Naive thymus-derived CD4-positive, alpha-beta T cell (primary cell): ENCODE results near the gene C10orf90. TPM values are rescaled to one million over a fixed set of nuclear protein-coding genes. Genes with fewer than 3 reads are reported as not detected.

Source experiments
- ATAC-seq: fragments of 150-1000 bp; cut with Tn5 transposase; 2 replicates; pipeline ENCODE4 v1.10.0; 2021; ENCODE audit warnings: mild to moderate bottlenecking, moderate library complexity
- CTCF ChIA-PET: fragments of 350-600 bp; sonication (Branson Sonifier 250); formaldehyde crosslinking; loops from one replicate; lab custom pipeline; 2021; ENCODE audit warnings: antibody characterized with exemption; lab: Charles Lee
- POLR2A ChIA-PET: fragments of 350-600 bp; sonication (Branson Sonifier 250); formaldehyde crosslinking; loops from one replicate; lab custom pipeline; 2021; ENCODE audit warnings: antibody characterized with exemption, inconsistent platforms; lab: Charles Lee
- DNase-seq, 9 donors: peaks; one replicate each; pipeline versions ENCODE4 v3.0.0 to v3.0.0-alpha.2; 2020 to 2022; ENCODE audit warnings: mixed read lengths in 1 of 9
- H3K27ac ChIP-seq: one replicate; pipeline ENCODE4 v1.7.0; 2013; ENCODE audit warnings: mild to moderate bottlenecking, low read depth, low read length, moderate library complexity
- H3K27me3 ChIP-seq, 2 donors: one replicate each; pipeline ENCODE4 v1.7.0; 2013; ENCODE audit warnings: low read length in 2 of 2, mild to moderate bottlenecking in 2 of 2, moderate library complexity in 2 of 2; ENCODE audit not compliant: control insufficient read depth in 2 of 2, insufficient read depth in 2 of 2
- H3K36me3 ChIP-seq, 3 experiments: 1 replicate in 2 of 3; 2 replicates in 1 of 3; pipeline ENCODE4 v1.7.0; 2013; ENCODE audit warnings: low read length in 3 of 3, mild to moderate bottlenecking in 3 of 3, moderate library complexity in 1 of 3; ENCODE audit not compliant: insufficient read depth in 3 of 3, control insufficient read depth in 2 of 3
- H3K4me1 ChIP-seq, 2 donors: one replicate each; pipeline ENCODE4 v1.7.0; 2013; ENCODE audit warnings: low read length in 2 of 2, mild to moderate bottlenecking in 2 of 2, moderate library complexity in 1 of 2; ENCODE audit not compliant: control insufficient read depth in 2 of 2, insufficient read depth in 2 of 2
- H3K4me3 ChIP-seq: 2 replicates; pipeline ENCODE4 v1.7.0; 2013; ENCODE audit warnings: mild to moderate bottlenecking, low read length
- H3K9me3 ChIP-seq, 3 experiments: 1 replicate in 2 of 3; 2 replicates in 1 of 3; pipeline ENCODE4 v1.7.0; 2013; ENCODE audit warnings: low read length in 3 of 3; ENCODE audit not compliant: control insufficient read depth in 2 of 3
- H3K27ac Mint-ChIP-seq, 9 donors: one replicate each; pipeline ENCODE4 v1.8.0; 2020 to 2022; ENCODE audit warnings: mixed read lengths in 9 of 9, mild to moderate bottlenecking in 8 of 9, moderate library complexity in 5 of 9, inconsistent platforms in 2 of 9
- H3K27me3 Mint-ChIP-seq, 5 donors: one replicate each; pipeline ENCODE4 v1.8.0; 2021 to 2022; ENCODE audit warnings: mixed read lengths in 5 of 5, mild to moderate bottlenecking in 1 of 5
- H3K36me3 Mint-ChIP-seq, 5 donors: one replicate each; pipeline ENCODE4 v1.8.0; 2020 to 2022; ENCODE audit warnings: mixed read lengths in 5 of 5, mild to moderate bottlenecking in 3 of 5, inconsistent platforms in 1 of 5
- H3K4me1 Mint-ChIP-seq, 7 donors: one replicate each; pipeline ENCODE4 v1.8.0; 2020 to 2022; ENCODE audit warnings: mixed read lengths in 7 of 7, mild to moderate bottlenecking in 3 of 7, inconsistent platforms in 1 of 7
- H3K4me3 Mint-ChIP-seq, 10 donors: one replicate each; pipeline ENCODE4 v1.8.0; 2020 to 2022; ENCODE audit warnings: mild to moderate bottlenecking in 10 of 10, mixed read lengths in 10 of 10, moderate library complexity in 6 of 10, inconsistent platforms in 2 of 10
- H3K9me3 Mint-ChIP-seq, 11 donors: one replicate each; pipeline ENCODE4 v1.8.0; 2020 to 2022; ENCODE audit warnings: mixed read lengths in 11 of 11, mild to moderate bottlenecking in 4 of 11, inconsistent platforms in 1 of 11, moderate library complexity in 1 of 11
- intact Hi-C, 2 donors: fragments of 100-400 bp; cut with micrococcal nuclease; formaldehyde crosslinking; loops; one replicate each; pipeline ENCODE4 v1.15.1; 2023
- polyA plus RNA-seq, 2 donors: library from polyadenylated mRNA; unstranded; fragments of 300-500 nt; fragmentation: Illumina TruSeq; gene quantifications; one replicate each; pipeline ENCODE4 v1.2.3, GENCODE V29; 2021
- total RNA-seq, 6 experiments: library from RNA in 5 of 6; stranded (reverse) in 5 of 6; gene quantifications; 1 replicate in 5 of 6; 2 replicates in 1 of 6; pipeline ENCODE4 v1.2.3 and lab custom pipeline; 2021 to 2026

C10orf90 gene
- total and polyA plus RNA-seq, 7 experiments from 2014 or later, result not detected

DNA sequence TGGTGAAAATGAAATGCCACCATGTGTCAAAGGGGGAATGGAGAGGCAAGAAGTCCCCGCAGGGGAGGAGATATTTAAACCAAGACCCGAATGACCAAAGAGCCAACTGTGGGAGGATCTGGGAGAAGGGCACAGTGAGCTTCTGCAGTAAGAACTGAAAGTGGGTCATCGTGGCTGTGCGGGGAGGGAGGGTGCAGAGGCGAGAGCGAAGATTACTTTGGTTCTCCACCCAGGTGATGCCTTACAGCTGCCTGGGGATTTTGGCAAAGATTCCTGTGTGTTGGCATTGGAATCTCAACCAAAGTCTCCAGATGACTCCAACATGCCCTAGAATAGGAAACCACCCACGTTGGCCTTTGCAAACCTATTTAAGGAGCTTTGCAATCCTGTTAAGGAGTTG is 238.0 kb downstream of the C10orf90 start:
- H3K4me1 ChIP-seq, result no peaks in the 10 kb centered on the region
- POLR2A ChIA-PET, result no interaction called here
- intact Hi-C loops, result no loop called here
- H3K9me3 Mint-ChIP-seq, result peaks cover 0 to 6% (median 1%) of the 10 kb centered on the region in 11 donors
- no peak overlapping the region for H3K27ac ChIP-seq
- H3K27me3 Mint-ChIP-seq, result peaks cover 0 to 12% (median 4%) of the 10 kb centered on the region in 5 donors
- H3K27me3 ChIP-seq, result no peaks in the 10 kb centered on the region
- CTCF ChIA-PET, result no interaction called here
- H3K36me3 Mint-ChIP-seq, result no peaks in the 10 kb centered on the region
- H3K9me3 ChIP-seq, result no peaks in the 10 kb centered on the region
- DNase-seq (no peak), ATAC-seq (no peak)
- no peaks in the 10 kb centered on the region for H3K36me3 ChIP-seq
- no peak overlapping the region for H3K27ac Mint-ChIP-seq
- H3K4me1 Mint-ChIP-seq, result no peaks in the 10 kb centered on the region
- no peak overlapping the region for H3K4me3 Mint-ChIP-seq
- no peak overlapping the region for H3K4me3 ChIP-seq

DNA sequence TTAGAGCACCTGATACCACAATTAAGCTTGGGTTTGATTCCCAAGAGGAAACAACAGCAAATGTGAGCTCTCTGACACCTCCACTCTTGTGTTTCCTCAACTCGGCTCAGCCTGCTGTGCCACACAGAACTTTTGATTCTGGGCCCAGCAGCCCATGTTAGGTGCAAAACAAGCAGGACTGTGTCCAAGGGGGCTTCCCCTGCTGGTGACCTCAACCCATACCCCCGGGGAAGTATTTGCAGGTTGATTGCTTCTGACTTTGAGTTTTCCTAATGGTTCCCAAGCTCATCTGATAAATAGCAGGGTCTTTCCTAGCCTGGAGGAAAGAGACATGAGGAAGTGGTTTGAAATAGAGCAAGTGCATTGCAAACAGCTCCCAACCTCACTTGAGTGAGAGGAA is 238.7 kb downstream of the C10orf90 start:
- intact Hi-C loops, result no loop called here
- no peak overlapping the region for H3K27ac Mint-ChIP-seq
- CTCF ChIA-PET, result no interaction called here
- no peaks in the 10 kb centered on the region for H3K4me1 Mint-ChIP-seq
- H3K9me3 Mint-ChIP-seq, result peaks cover 0 to 5% (median 1%) of the 10 kb centered on the region in 11 donors
- Histone ChIP-seq H3K36me3 (no peaks in the 10 kb centered on the region), H3K4me3 (no peak overlapping the region), H3K4me1 (no peaks in the 10 kb centered on the region), H3K9me3 (no peaks in the 10 kb centered on the region), H3K27ac (no peak overlapping the region), H3K27me3 (no peaks in the 10 kb centered on the region)
- H3K4me3 Mint-ChIP-seq, result no peak overlapping the region
- ATAC-seq, result no peak
- H3K36me3 Mint-ChIP-seq, result no peaks in the 10 kb centered on the region
- no peak for DNase-seq
- H3K27me3 Mint-ChIP-seq, result peaks cover 0 to 13% (median 6%) of the 10 kb centered on the region in 5 donors
- POLR2A ChIA-PET, result no interaction called here

DNA sequence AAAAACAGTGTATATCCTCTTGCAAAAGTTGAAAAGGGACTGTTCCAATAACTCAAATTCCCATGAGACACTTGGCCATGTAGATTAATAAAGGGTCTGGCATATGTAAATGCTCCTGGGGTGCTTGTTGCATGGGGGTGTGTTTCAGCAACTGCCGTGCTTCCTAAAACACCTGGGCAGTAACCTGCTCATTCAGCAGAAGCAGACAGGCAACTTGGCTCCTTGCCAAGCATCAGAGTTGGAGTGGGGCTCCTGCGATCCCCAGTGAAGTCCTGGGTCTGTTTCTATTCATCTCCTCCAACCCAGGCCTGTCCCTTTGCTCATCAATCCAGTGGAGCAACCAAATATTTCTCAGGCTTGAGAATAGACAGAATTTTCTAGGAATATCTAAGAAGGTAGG is 240.0 kb downstream of the C10orf90 start:
- no peaks in the 10 kb centered on the region for H3K36me3 ChIP-seq
- no peak overlapping the region for H3K4me3 Mint-ChIP-seq
- no peaks in the 10 kb centered on the region for H3K9me3 ChIP-seq
- no peaks in the 10 kb centered on the region for H3K36me3 Mint-ChIP-seq
- ATAC-seq, result no peak
- H3K27me3 Mint-ChIP-seq, result peaks cover 0 to 16% (median 7%) of the 10 kb centered on the region in 5 donors
- ChIA-PET POLR2A (no interaction called here), CTCF (no interaction called here)
- intact Hi-C loops, result no loop called here
- no peaks in the 10 kb centered on the region for H3K27me3 ChIP-seq
- no peaks in the 10 kb centered on the region for H3K4me1 ChIP-seq
- DNase-seq, result no peak
- no peak overlapping the region for H3K4me3 ChIP-seq
- H3K27ac ChIP-seq, result no peak overlapping the region
- H3K27ac Mint-ChIP-seq, result no peak overlapping the region
- peaks cover 0 to 4% (median under 1%) of the 10 kb centered on the region in 7 donors for H3K4me1 Mint-ChIP-seq
- H3K9me3 Mint-ChIP-seq, result peaks cover 0 to 8% (median 1%) of the 10 kb centered on the region in 11 donors

DNA sequence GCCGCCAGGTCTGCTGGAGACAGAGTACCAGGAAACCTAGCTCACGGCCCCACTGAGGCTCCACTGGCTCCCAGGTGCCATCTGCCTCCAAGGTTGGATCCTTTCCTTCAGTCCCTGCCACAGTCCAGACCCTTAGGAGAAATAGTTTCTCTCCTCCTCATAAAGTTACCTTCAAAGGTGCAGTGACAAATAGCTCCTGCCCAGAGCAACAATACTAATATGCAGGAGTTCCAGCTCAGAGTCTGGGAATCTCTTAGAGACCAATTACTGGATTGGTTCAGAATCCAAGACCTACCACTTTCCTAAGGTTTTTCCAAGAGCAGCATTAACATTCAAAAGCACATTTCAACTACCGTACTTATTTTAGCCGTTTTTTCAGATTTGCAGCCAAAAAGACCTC is 241.2 kb downstream of the C10orf90 start:
- Mint-ChIP-seq H3K4me3 (no peak overlapping the region), H3K36me3 (peaks cover 0 to 2% (median 0%) of the 10 kb centered on the region in 5 donors), H3K4me1 (peaks cover 0 to 4% (median 3%) of the 10 kb centered on the region in 7 donors), H3K27me3 (peaks cover 0 to 20% (median 13%) of the 10 kb centered on the region in 5 donors), H3K9me3 (peaks cover 2 to 17% (median 9%) of the 10 kb centered on the region in 11 donors), H3K27ac (no peak overlapping the region)
- Histone ChIP-seq H3K4me1 (no peaks in the 10 kb centered on the region), H3K27ac (no peak overlapping the region), H3K4me3 (no peak overlapping the region), H3K27me3 (no peaks in the 10 kb centered on the region), H3K36me3 (no peaks in the 10 kb centered on the region), H3K9me3 (no peaks in the 10 kb centered on the region)
- DNase-seq, result no peak
- intact Hi-C loops, result no loop called here
- ChIA-PET POLR2A (no interaction called here), CTCF (interaction anchor here (0.9 kb wide), 1 partner anchor 14 kb away, joined by 3 read pairs; no protein-coding TSS in a partner anchor)
- ATAC-seq, result no peak

DNA sequence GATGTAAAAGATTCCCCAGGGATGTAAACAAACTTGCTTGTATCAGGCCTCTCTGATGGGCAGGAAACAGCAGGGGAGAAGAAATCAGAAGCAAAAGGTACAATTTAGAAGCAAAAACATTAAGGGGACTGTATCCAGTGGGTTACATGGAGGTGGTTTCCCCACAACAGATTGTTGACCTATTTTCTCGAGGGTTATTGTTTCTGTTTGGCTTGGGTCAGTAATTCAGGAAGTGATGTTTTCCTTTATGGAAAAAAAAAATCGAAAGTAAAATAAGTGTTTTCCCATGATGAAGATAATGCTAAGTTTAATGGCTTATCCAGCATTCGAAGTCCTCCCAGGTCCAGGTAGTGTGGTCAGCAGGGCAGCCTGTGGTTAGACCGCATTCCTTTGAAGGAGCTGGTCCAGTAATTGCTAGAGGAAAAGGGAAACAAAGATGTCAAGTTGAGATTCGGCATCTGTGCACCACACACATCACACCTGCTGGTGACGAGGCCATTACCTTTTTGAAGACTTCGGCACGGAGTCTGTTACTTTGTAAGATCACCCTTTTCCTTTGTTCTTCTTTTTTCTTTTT is 244.9 kb downstream of the C10orf90 start:
- H3K4me1 ChIP-seq, result no peaks in the 10 kb centered on the region
- Mint-ChIP-seq H3K27ac (no peak overlapping the region), H3K36me3 (peaks cover 0 to 4% (median 0%) of the 10 kb centered on the region in 5 donors), H3K27me3 (peaks cover 0 to 20% (median 13%) of the 10 kb centered on the region in 5 donors), H3K9me3 (peaks cover 2 to 44% (median 21%) of the 10 kb centered on the region in 11 donors), H3K4me1 (peaks cover 0 to 4% (median 3%) of the 10 kb centered on the region in 7 donors), H3K4me3 (peak overlapping the region in 3 of 10 donors; percentile 14 to 55 (median 24))
- ATAC-seq, result no peak
- ChIA-PET POLR2A (no interaction called here), CTCF (no interaction called here)
- H3K27ac ChIP-seq, result no peak overlapping the region
- peaks cover 0 to 10% (median 0%) of the 10 kb centered on the region in 3 experiments for H3K9me3 ChIP-seq
- DNase-seq, result no peak
- H3K4me3 ChIP-seq, result no peak overlapping the region
- no peaks in the 10 kb centered on the region for H3K27me3 ChIP-seq
- no peaks in the 10 kb centered on the region for H3K36me3 ChIP-seq
- intact Hi-C loops, result no loop called here

DNA sequence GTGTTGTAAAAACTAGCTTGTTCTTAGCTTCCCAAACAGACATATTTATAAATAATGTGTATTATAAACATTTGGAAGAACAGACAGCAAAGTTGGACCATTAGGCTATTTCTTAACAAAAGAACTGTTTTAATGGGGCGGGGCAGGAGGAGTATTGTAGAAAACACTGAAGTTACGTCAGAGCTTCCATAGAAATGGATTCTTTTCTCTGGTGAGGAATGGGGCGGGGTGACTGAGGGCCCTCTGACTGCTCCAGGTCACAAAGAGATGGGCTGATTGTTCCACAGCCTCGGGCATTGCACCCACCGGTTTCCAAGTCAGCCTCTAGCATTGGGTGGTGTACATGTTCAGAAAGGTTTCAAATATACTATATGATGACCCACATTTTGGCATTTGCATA is 245.5 kb downstream of the C10orf90 start:
- CTCF ChIA-PET, result interaction anchor here (1.1 kb wide), 1 partner anchor 9 kb away, joined by 3 read pairs; no protein-coding TSS in a partner anchor
- intact Hi-C loops, result no loop called here
- ATAC-seq (no peak), DNase-seq (no peak)
- Mint-ChIP-seq H3K27ac (no peak overlapping the region), H3K36me3 (peaks cover 0 to 4% (median 0%) of the 10 kb centered on the region in 5 donors), H3K9me3 (peaks cover 2 to 44% (median 21%) of the 10 kb centered on the region in 11 donors), H3K27me3 (peaks cover 0 to 20% (median 13%) of the 10 kb centered on the region in 5 donors), H3K4me3 (peak overlapping the region in 1 of 10 donors; percentile 24), H3K4me1 (peaks cover 0 to 4% (median 3%) of the 10 kb centered on the region in 7 donors)
- no peak overlapping the region for H3K27ac ChIP-seq
- H3K4me3 ChIP-seq, result no peak overlapping the region
- H3K36me3 ChIP-seq, result no peaks in the 10 kb centered on the region
- no peaks in the 10 kb centered on the region for H3K27me3 ChIP-seq
- POLR2A ChIA-PET, result no interaction called here
- peaks cover 0 to 10% (median 0%) of the 10 kb centered on the region in 3 experiments for H3K9me3 ChIP-seq
- no peaks in the 10 kb centered on the region for H3K4me1 ChIP-seq
